NB4 (cell line): Measurements from ENCODE around the gene ABLIM2.

Experiments used
- MAX ChIP-seq: IDR thresholded peaks from 2 replicates; pipeline ENCODE4 v1.6.1; 2011; ENCODE audit warnings: low read depth, low read length
- MYC ChIP-seq: IDR thresholded peaks from 2 replicates; pipeline ENCODE4 v1.6.1; 2011; ENCODE audit warnings: low read depth, low read length
- POLR2A ChIP-seq: IDR thresholded peaks from 2 replicates; pipeline ENCODE4 v1.6.1; 2011; ENCODE audit warnings: mild to moderate bottlenecking; ENCODE audit not compliant: insufficient read length; ENCODE audit errors: extremely low read depth
- TF ChIP-seq, protein P1 (sequence below): IDR thresholded peaks from one replicate; pipeline ENCODE4 v1.5.1; 2012; ENCODE audit warnings: low read depth, low read length

- TF ChIP-seq, protein P1, sequence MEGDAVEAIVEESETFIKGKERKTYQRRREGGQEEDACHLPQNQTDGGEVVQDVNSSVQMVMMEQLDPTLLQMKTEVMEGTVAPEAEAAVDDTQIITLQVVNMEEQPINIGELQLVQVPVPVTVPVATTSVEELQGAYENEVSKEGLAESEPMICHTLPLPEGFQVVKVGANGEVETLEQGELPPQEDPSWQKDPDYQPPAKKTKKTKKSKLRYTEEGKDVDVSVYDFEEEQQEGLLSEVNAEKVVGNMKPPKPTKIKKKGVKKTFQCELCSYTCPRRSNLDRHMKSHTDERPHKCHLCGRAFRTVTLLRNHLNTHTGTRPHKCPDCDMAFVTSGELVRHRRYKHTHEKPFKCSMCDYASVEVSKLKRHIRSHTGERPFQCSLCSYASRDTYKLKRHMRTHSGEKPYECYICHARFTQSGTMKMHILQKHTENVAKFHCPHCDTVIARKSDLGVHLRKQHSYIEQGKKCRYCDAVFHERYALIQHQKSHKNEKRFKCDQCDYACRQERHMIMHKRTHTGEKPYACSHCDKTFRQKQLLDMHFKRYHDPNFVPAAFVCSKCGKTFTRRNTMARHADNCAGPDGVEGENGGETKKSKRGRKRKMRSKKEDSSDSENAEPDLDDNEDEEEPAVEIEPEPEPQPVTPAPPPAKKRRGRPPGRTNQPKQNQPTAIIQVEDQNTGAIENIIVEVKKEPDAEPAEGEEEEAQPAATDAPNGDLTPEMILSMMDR, result no peak
- TF ChIP-seq POLR2A, result no peak
- TF ChIP-seq MAX, result no peak
- no peak for TF ChIP-seq MYC
These were observed 114.4 kb downstream of the ABLIM2 start for GRCh38 chr4:8044244-8044643.
